HG03571 (cell line): ENCODE measurements around the gene MSH4.
"Not testable (repeated sequence)": the region's sequence is repeated elsewhere in the genome, so short reads cannot be mapped to it uniquely, and the experiment has no call there.

ENCODE experiments used
- ATAC-seq: cut with Tn5 transposase; IDR thresholded peaks from one replicate; pipeline ENCODE4 v1.9.1; 2021; ENCODE audit not compliant: unreplicated experiment

MSH4 gene

GRCh38 chr1:75922698-75923097 is 126.0 kb downstream of the MSH4 start:
- no peak for ATAC-seq

- ATAC-seq, result no peak
Measured at GRCh38 chr1:75932304-75932703, 135.6 kb downstream of the MSH4 start, which contains the start of gene ASB17. Gene ASB17, minus strand, starts transcription at chr1:75932404. Its CDS starts 113 bp downstream, at chr1:75932291.

- no peak for ATAC-seq
Measured at GRCh38 chr1:75937034-75937433, 140.4 kb downstream of the MSH4 start.

DNA sequence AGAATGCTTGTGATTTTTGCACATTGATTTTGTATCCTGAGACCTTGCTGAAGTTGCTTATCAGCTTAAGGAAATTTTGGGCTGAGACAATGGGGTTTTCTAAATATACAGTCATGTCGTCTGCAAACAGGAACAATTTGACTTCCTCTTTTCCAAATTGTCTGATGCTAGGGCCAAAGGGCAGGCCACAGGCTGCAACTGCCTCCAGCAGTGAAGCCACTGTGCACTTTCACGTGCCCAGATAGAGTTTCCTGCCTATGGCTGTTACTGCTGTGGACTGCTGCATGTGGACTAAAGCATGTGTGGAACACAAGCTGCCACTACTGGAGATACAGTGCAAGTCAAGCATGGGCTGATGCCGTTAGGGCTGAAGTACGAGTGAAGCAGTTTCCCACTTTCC is 146.4 kb downstream of the MSH4 start:
- not testable (repeated sequence) for ATAC-seq

- ATAC-seq, result no peak
Measured at GRCh38 chr1:75950176-75950575, 153.5 kb downstream of the MSH4 start.

GRCh38 chr1:75952016-75952415 is 155.3 kb downstream of the MSH4 start:
- no peak for ATAC-seq

DNA sequence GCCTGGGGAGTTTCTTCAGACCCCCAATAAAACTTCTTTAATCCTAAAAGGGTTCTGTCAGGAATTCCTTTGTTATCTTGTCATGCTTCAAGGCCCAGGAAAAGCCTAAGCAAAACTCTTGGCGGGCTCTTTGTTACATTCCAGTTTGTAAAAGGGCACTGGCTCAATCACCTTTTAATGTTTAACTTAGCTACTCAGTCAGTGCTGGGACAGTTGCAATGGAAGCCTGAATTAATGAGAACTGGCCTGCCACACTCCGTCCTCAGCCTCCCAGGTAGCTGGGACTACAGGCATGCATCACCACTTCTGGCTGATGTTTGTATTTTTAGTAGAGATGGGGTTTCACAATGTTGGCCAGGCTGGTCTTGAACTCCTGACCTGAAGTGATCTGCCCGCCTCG is 156.8 kb downstream of the MSH4 start:
- ATAC-seq, result no peak

GRCh38 chr1:75954586-75954985 is 157.9 kb downstream of the MSH4 start:
- ATAC-seq, result no peak
